Breast epithelium (tissue), 3 donors: Measurements from ENCODE around the gene DYNC1I2.

ENCODE experiments used
- POLR2A ChIP-seq: fragments of 450-650 bp; IDR thresholded peaks from one replicate; pipeline ENCODE4 v1.6.1; 2016; ENCODE audit warnings: antibody characterized with exemption, mild to moderate bottlenecking, moderate library complexity
- TF ChIP-seq, protein P1 (sequence below), 3 donors: fragments of 450-650 bp; IDR thresholded peaks; one replicate each; pipeline ENCODE4 v1.5.1; 2016 to 2017; ENCODE audit warnings: antibody characterized with exemption in 3 of 3, mild to moderate bottlenecking in 3 of 3, moderate library complexity in 3 of 3

DNA sequence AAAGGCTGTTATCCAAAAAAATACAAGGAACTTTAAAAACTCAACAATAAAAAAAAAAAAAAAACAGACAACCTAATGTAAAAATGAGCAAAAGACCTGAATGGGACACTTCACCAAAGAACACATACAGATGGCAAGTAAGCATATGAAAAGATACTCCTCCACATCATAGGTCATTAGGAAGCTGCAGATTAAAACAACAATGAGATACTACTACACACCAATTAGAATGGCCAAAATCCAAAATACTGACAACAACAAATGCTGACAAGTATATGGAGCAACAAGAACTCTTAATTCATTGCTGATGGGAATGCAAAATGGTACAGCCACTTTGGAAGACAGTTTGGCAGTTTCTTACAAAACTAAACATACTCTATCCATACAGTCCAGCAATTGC, 84.2 kb downstream of the DYNC1I2 start:
- TF ChIP-seq POLR2A, result no peak
- TF ChIP-seq, protein P1, sequence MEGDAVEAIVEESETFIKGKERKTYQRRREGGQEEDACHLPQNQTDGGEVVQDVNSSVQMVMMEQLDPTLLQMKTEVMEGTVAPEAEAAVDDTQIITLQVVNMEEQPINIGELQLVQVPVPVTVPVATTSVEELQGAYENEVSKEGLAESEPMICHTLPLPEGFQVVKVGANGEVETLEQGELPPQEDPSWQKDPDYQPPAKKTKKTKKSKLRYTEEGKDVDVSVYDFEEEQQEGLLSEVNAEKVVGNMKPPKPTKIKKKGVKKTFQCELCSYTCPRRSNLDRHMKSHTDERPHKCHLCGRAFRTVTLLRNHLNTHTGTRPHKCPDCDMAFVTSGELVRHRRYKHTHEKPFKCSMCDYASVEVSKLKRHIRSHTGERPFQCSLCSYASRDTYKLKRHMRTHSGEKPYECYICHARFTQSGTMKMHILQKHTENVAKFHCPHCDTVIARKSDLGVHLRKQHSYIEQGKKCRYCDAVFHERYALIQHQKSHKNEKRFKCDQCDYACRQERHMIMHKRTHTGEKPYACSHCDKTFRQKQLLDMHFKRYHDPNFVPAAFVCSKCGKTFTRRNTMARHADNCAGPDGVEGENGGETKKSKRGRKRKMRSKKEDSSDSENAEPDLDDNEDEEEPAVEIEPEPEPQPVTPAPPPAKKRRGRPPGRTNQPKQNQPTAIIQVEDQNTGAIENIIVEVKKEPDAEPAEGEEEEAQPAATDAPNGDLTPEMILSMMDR (IDR thresholded peaks at IDR 0.05), result no peak
